OCI-LY3 (cell line): ENCODE data around the gene TNS3.
"Not testable (repeated sequence)": the region's sequence is repeated elsewhere in the genome, so short reads cannot be mapped to it uniquely, and the experiment has no call there.

Experiments used
- H2AFZ ChIP-seq: fragments of 200-600, 300-600 bp; shearing (Covaris generic); 2 replicates; pipeline ENCODE4 v1.6.0; 2014; ENCODE audit warnings: antibody characterized with exemption, low read depth, low read length
- H3K27ac ChIP-seq: fragments of 200-600, 300-600 bp; sonication (generic); 2 replicates; pipeline ENCODE4 v1.5.1; 2014; ENCODE audit warnings: mild to moderate bottlenecking, low read length, moderate library complexity, mixed read lengths
- H3K27me3 ChIP-seq: fragments of 200-600, 300-600 bp; sonication (generic); 2 replicates; pipeline ENCODE4 v1.6.1; 2014; ENCODE audit warnings: low read depth, low read length, mixed read lengths
- H3K36me3 ChIP-seq: fragments of 200-600, 300-600 bp; sonication (generic); replicated peaks from 2 replicates; pipeline ENCODE3; 2014; ENCODE audit warnings: low read depth, low read length, mixed read lengths
- H3K4me1 ChIP-seq: fragments of 300-600, 200-600 bp; sonication (generic); 2 replicates; pipeline ENCODE4 v1.6.1; 2014; ENCODE audit warnings: low read length, mixed read lengths
- H3K4me2 ChIP-seq: fragments of 200-600, 300-600 bp; sonication (generic); 2 replicates; pipeline ENCODE4 v1.6.1; 2014; ENCODE audit warnings: low read length, mixed read lengths
- H3K4me3 ChIP-seq: fragments of 300-600, 200-600 bp; sonication (generic); 2 replicates; pipeline ENCODE4 v1.5.1; 2014; ENCODE audit warnings: antibody characterized with exemption, mild to moderate bottlenecking, low read length, moderate library complexity
- H3K79me2 ChIP-seq: fragments of 300-600, 200-600 bp; shearing (Covaris generic); 2 replicates; pipeline ENCODE4 v1.6.1; 2014; ENCODE audit warnings: mild to moderate bottlenecking, low read length, mixed read lengths
- H3K9ac ChIP-seq: fragments of 300-600, 200-600 bp; shearing (Covaris generic); 2 replicates; pipeline ENCODE4 v1.6.0; 2014; ENCODE audit warnings: mild to moderate bottlenecking, low read length, moderate library complexity
- H3K9me3 ChIP-seq: fragments of 200-600, 300-600 bp; shearing (Covaris generic); 2 replicates; pipeline ENCODE4 v1.6.1; 2014; ENCODE audit warnings: low read length, mixed read lengths; ENCODE audit not compliant: insufficient read depth
- H4K20me1 ChIP-seq: fragments of 200-600, 300-600 bp; sonication (generic); 2 replicates; pipeline ENCODE4 v1.6.1; 2016; ENCODE audit warnings: low read length, mixed read lengths; ENCODE audit not compliant: insufficient read depth
- CTCF ChIP-seq: fragments of 200-600, 300-600 bp; sonication (generic); IDR thresholded peaks from 2 replicates; pipeline ENCODE4 v1.5.1; 2014; ENCODE audit warnings: antibody characterized with exemption, low read length, low read depth
- EZH2phosphoT487 ChIP-seq: fragments of 200-600 bp; shearing (Covaris generic); IDR thresholded peaks from 2 replicates; pipeline ENCODE4 v1.6.1; 2018; ENCODE audit warnings: antibody characterized with exemption, mixed run types, low read depth

Gene TNS3

GRCh38 chr7:47596502-47597202 is 14.7 kb upstream of the TNS3 start:
- H3K27ac ChIP-seq, result no peak overlapping the region
- H3K27me3 ChIP-seq, result 0 out of 2 replicates have a peak, but pooled peaks cover under 1% of the 10 kb centered on the region
- no peaks in the 10 kb centered on the region for H3K36me3 ChIP-seq
- no peaks in the 10 kb centered on the region for H3K79me2 ChIP-seq
- peaks cover 16% of the 10 kb centered on the region for H3K4me1 ChIP-seq
- TF ChIP-seq EZH2phosphoT487 (no peak), CTCF (no peak)
- H3K4me3 ChIP-seq, result no peak overlapping the region
- no peak overlapping the region for H3K4me2 ChIP-seq
- no peaks in the 10 kb centered on the region for H4K20me1 ChIP-seq
- H2AFZ ChIP-seq, result no peak overlapping the region
- H3K9ac ChIP-seq, result no peak overlapping the region
- no peaks in the 10 kb centered on the region for H3K9me3 ChIP-seq

GRCh38 chr7:47594406-47594805 is 12.5 kb upstream of the TNS3 start:
- Histone ChIP-seq H3K4me2 (no peak overlapping the region), H2AFZ (no peak overlapping the region), H3K36me3 (no peaks in the 10 kb centered on the region), H3K4me3 (no peak overlapping the region), H3K27me3 (0 out of 2 replicates have a peak, but pooled peaks cover 5% of the 10 kb centered on the region), H3K9me3 (no peaks in the 10 kb centered on the region), H3K79me2 (no peaks in the 10 kb centered on the region), H3K4me1 (peaks cover 5% of the 10 kb centered on the region), H4K20me1 (no peaks in the 10 kb centered on the region), H3K27ac (no peak overlapping the region), H3K9ac (no peak overlapping the region)
- TF ChIP-seq EZH2phosphoT487 (no peak), CTCF (no peak)

GRCh38 chr7:47591655-47592572 is 10.0 kb upstream of the TNS3 start:
- Histone ChIP-seq H3K79me2 (no peaks in the 10 kb centered on the region), H3K4me1 (peaks cover 18% of the 10 kb centered on the region), H3K27ac (no peak overlapping the region), H3K9me3 (no peaks in the 10 kb centered on the region), H2AFZ (no peak overlapping the region), H3K4me3 (no peak overlapping the region), H4K20me1 (no peaks in the 10 kb centered on the region), H3K36me3 (no peaks in the 10 kb centered on the region), H3K4me2 (no peak overlapping the region), H3K9ac (no peak overlapping the region), H3K27me3 (0 out of 2 replicates have a peak, but pooled peaks cover 5% of the 10 kb centered on the region)
- TF ChIP-seq EZH2phosphoT487 (no peak), CTCF (no peak)

GRCh38 chr7:47591089-47591654 is 9.3 kb upstream of the TNS3 start:
- no peak overlapping the region for H3K27ac ChIP-seq
- H3K4me2 ChIP-seq, result no peak overlapping the region

GRCh38 chr7:47590215-47590614 is 8.3 kb upstream of the TNS3 start:
- not testable (repeated sequence) for H3K79me2 ChIP-seq, H4K20me1 ChIP-seq, H3K9ac ChIP-seq, H3K36me3 ChIP-seq, H3K9me3 ChIP-seq, H3K27ac ChIP-seq, H2AFZ ChIP-seq, H3K4me2 ChIP-seq, H3K4me3 ChIP-seq, H3K27me3 ChIP-seq
- peaks cover 18% of the 10 kb centered on the region for H3K4me1 ChIP-seq

More at GRCh38 chr7:47591089-47591654, 9.3 kb upstream of the TNS3 start:
- H3K36me3 ChIP-seq, result no peaks in the 10 kb centered on the region
- H3K79me2 ChIP-seq, result no peaks in the 10 kb centered on the region
- H3K4me1 ChIP-seq, result peaks cover 18% of the 10 kb centered on the region
- no peaks in the 10 kb centered on the region for H4K20me1 ChIP-seq
- H2AFZ ChIP-seq, result no peak overlapping the region
- 0 out of 2 replicates have a peak, but pooled peaks cover 5% of the 10 kb centered on the region for H3K27me3 ChIP-seq
- no peak overlapping the region for H3K4me3 ChIP-seq
- no peak for TF ChIP-seq CTCF
- no peak for TF ChIP-seq EZH2phosphoT487
- no peaks in the 10 kb centered on the region for H3K9me3 ChIP-seq
- no peak overlapping the region for H3K9ac ChIP-seq
